A673 (cell line): ENCODE measurements around the gene CCDC34. TPM values are rescaled to one million over a fixed set of nuclear protein-coding genes. Genes with fewer than 3 reads are reported as not detected.

Experiments
- BruUV-seq: library from RNA; stranded (reverse); fragments of 400-500 nt; replicated peaks from 2 replicates; lab custom pipeline; 2021; lab: Mats Ljungman, UMichigan
- CTCF ChIA-PET: fragments of 300-600 bp; sonication (Branson Sonifier 250); formaldehyde crosslinking; loops from one replicate; lab custom pipeline; 2022; ENCODE audit warnings: antibody characterized with exemption; lab: Charles Lee
- POLR2A ChIA-PET: fragments of 300-600 bp; sonication (Branson Sonifier 250); formaldehyde crosslinking; loops from one replicate; lab custom pipeline; 2022; ENCODE audit warnings: antibody characterized with exemption; ENCODE audit not compliant: low non-redundant PET; lab: Charles Lee
- DNase-seq: peaks from one replicate; pipeline ENCODE4 v3.0.0-alpha.2; 2015; ENCODE audit warnings: low spot score
- H3K27ac ChIP-seq: fragments of 200-600 bp; sonication (generic); 2 replicates; pipeline ENCODE4 v1.5.1; 2016; ENCODE audit warnings: mixed run types, low read depth, mild to moderate bottlenecking, mixed read lengths, antibody characterized with exemption, low read length; ENCODE audit not compliant: poor library complexity, severe bottlenecking
- H3K27me3 ChIP-seq: fragments of 200-600 bp; sonication (generic); replicated peaks from 2 replicates; pipeline ENCODE4 v1.6.1; 2017; ENCODE audit warnings: mixed run types, low read depth, mild to moderate bottlenecking, mixed read lengths, antibody characterized with exemption, low read length; ENCODE audit not compliant: insufficient read depth, poor library complexity
- H3K36me3 ChIP-seq: fragments of 200-600 bp; sonication (generic); 2 replicates; pipeline ENCODE4 v1.6.1; 2016; ENCODE audit warnings: mixed run types, mild to moderate bottlenecking, mixed read lengths, antibody characterized with exemption, low read length; ENCODE audit not compliant: insufficient read depth, poor library complexity, severe bottlenecking
- H3K4me1 ChIP-seq: fragments of 200-600 bp; sonication (generic); 2 replicates; pipeline ENCODE4 v1.6.1; 2017; ENCODE audit warnings: mixed run types, mild to moderate bottlenecking, mixed read lengths, antibody characterized with exemption, low read length; ENCODE audit not compliant: insufficient read depth, poor library complexity, severe bottlenecking
- H3K4me3 ChIP-seq: fragments of 200-600 bp; sonication (generic); 2 replicates; pipeline ENCODE4 v1.5.1; 2016; ENCODE audit warnings: low read depth, mixed run types, mild to moderate bottlenecking, mixed read lengths, low read length; ENCODE audit not compliant: poor library complexity, severe bottlenecking
- H3K9me3 ChIP-seq: fragments of 200-600 bp; sonication (generic); 2 replicates; pipeline ENCODE4 v1.6.1; 2016; ENCODE audit warnings: mixed run types, low read depth, mild to moderate bottlenecking, mixed read lengths, antibody characterized with exemption, low read length; ENCODE audit not compliant: poor library complexity, severe bottlenecking
- EZH2 ChIP-seq: fragments of 200-600 bp; sonication (generic); IDR thresholded peaks from 2 replicates; pipeline ENCODE4 v1.6.1; 2017; ENCODE audit warnings: borderline replicate concordance, low read depth, mild to moderate bottlenecking, mixed read lengths, antibody characterized with exemption, low read length; ENCODE audit not compliant: poor library complexity, severe bottlenecking
- intact Hi-C: fragments of 100-400 bp; cut with micrococcal nuclease; formaldehyde crosslinking; loops from one replicate; pipeline ENCODE4 v1.10.0; 2022; ENCODE audit not compliant: unreplicated experiment
- total RNA-seq: library from RNA; stranded (reverse); gene quantifications from 2 replicates; pipeline ENCODE4 v1.2.3, GENCODE V29; 2021
- TF ChIP-seq, protein P1 (sequence below): fragments of 300-800, 200-600 bp; sonication (generic); conservative IDR thresholded peaks from 2 replicates; pipeline ENCODE4 v1.5.1; 2017; ENCODE audit warnings: low read depth, mild to moderate bottlenecking, antibody characterized with exemption, low read length, moderate library complexity, mixed read lengths

CCDC34 gene
- total RNA-seq, 1 experiment from 2014 or later, result 101 TPM

DNA sequence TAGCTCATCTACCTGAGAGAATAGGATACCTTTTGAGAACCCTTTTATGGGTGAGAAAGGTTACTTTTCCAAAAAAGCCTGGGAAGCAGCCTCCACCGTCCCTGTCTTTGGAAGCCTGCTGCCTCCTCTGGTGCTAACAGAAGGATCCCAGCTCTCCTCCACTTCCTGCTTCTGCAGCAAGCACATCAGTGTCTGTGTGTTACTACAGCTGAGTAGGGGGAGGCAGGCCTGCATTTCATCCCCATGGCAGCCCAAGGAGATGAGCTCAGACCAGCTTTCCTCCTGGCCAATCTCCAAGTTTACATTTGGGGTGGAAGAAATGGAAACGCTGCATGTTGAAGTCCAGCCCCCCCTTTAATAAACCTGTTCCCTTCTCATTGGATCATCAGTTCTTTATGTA is 7.4 kb upstream of the CCDC34 start:
- DNase-seq, result peak; percentile 44
- no TSS peak for BruUV-seq
- H3K36me3 ChIP-seq, result no peaks in the 10 kb centered on the region
- intact Hi-C loops, result no loop called here
- POLR2A ChIA-PET, result no interaction called here
- peaks cover 7% of the 10 kb centered on the region for H3K4me1 ChIP-seq
- H3K27me3 ChIP-seq, result no peaks in the 10 kb centered on the region
- H3K27ac ChIP-seq, result no peak overlapping the region
- H3K9me3 ChIP-seq, result no peaks in the 10 kb centered on the region
- TF ChIP-seq, protein P1, sequence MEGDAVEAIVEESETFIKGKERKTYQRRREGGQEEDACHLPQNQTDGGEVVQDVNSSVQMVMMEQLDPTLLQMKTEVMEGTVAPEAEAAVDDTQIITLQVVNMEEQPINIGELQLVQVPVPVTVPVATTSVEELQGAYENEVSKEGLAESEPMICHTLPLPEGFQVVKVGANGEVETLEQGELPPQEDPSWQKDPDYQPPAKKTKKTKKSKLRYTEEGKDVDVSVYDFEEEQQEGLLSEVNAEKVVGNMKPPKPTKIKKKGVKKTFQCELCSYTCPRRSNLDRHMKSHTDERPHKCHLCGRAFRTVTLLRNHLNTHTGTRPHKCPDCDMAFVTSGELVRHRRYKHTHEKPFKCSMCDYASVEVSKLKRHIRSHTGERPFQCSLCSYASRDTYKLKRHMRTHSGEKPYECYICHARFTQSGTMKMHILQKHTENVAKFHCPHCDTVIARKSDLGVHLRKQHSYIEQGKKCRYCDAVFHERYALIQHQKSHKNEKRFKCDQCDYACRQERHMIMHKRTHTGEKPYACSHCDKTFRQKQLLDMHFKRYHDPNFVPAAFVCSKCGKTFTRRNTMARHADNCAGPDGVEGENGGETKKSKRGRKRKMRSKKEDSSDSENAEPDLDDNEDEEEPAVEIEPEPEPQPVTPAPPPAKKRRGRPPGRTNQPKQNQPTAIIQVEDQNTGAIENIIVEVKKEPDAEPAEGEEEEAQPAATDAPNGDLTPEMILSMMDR, result no peak
- no peak for TF ChIP-seq EZH2
- CTCF ChIA-PET, result no interaction called here
- no peak overlapping the region for H3K4me3 ChIP-seq

DNA sequence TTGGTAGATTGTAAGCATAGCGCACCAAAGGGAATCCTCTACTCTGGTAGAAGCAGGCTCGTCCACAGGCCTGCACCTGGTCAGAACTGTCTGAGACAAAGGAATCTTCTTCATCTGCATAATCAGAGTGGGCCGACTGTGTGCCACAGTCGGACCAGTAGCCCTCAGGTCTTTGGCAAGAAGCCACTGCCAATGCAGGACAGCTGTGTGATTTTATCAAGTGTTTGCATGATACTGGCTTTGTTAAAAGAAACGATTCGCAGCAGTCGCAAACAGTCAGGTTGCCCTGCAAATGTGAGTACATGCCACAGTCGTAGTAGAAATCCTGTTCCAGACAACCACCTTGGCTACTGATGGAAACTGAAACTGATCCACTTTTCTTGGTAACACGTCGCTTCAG is 4.9 kb upstream of the CCDC34 start:
- no peak for DNase-seq
- ChIA-PET CTCF (no interaction called here), POLR2A (no interaction called here)
- no peaks in the 10 kb centered on the region for H3K36me3 ChIP-seq
- no peak overlapping the region for H3K27ac ChIP-seq
- H3K9me3 ChIP-seq, result no peaks in the 10 kb centered on the region
- peaks cover 14% of the 10 kb centered on the region for H3K4me1 ChIP-seq
- TF ChIP-seq EZH2, result no peak
- TF ChIP-seq, protein P1, result no peak
- intact Hi-C loops, result no loop called here
- BruUV-seq, result no TSS peak
- no peak overlapping the region for H3K4me3 ChIP-seq
- no peaks in the 10 kb centered on the region for H3K27me3 ChIP-seq

DNA sequence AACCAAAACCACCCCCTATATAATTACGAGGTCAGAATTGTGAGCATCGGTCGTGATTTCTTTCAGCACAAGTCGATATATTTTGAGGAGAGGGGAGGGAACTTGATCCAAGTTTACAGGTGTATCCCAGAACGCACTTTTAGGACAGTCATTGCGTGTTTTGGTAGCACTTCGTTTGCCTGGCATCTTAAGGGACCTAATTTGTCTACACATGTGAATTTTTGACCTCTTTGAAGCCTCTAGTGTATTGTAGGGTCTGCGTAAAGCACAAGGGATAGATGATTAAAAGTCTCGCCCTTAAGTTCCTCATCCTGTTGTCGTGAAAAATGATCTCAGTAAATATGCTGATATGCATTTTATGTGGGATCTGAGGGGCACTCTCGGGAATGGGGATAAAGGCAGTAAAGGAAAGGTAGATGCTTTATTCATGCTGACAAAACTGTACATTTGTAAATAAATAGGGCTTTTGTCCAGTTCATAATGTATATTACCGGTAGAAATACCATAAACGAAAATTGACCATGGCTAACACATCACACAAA is 632 bp upstream of the CCDC34 start:
- ChIA-PET POLR2A (interaction anchor here (0.6 kb wide), 1 partner anchor 27 kb away, joined by 4 read pairs; no protein-coding TSS in a partner anchor), CTCF (interaction anchor here (0.9 to 1.4 kb wide), 2 partner anchors 68 to 122 kb away, joined by 3 to 4 read pairs; no protein-coding TSS in a partner anchor)
- no peak for DNase-seq
- Histone ChIP-seq H3K27me3 (no peaks in the 10 kb centered on the region), H3K9me3 (no peaks in the 10 kb centered on the region), H3K4me3 (peak overlapping the region; percentile 64), H3K27ac (peak overlapping the region; percentile 74), H3K36me3 (no peaks in the 10 kb centered on the region), H3K4me1 (peaks cover 29% of the 10 kb centered on the region)
- intact Hi-C loops, result loop anchor here (1.0 to 2.0 kb wide), 2 partner anchors 105 to 109 kb away; partner anchors contain the start of gene LGR4
- BruUV-seq, result no TSS peak
- TF ChIP-seq, protein P1, result no peak
- no peak for TF ChIP-seq EZH2
